Measurements from ENCODE around the gene SCARB1. TPM values are rescaled to one million over a fixed set of nuclear protein-coding genes. Genes with fewer than 3 reads are reported as not detected.

The SCARB1 gene
- total and polyA plus RNA-seq, 2 experiments from 2014 or later = 31.0 to 62.5 TPM

DNA sequence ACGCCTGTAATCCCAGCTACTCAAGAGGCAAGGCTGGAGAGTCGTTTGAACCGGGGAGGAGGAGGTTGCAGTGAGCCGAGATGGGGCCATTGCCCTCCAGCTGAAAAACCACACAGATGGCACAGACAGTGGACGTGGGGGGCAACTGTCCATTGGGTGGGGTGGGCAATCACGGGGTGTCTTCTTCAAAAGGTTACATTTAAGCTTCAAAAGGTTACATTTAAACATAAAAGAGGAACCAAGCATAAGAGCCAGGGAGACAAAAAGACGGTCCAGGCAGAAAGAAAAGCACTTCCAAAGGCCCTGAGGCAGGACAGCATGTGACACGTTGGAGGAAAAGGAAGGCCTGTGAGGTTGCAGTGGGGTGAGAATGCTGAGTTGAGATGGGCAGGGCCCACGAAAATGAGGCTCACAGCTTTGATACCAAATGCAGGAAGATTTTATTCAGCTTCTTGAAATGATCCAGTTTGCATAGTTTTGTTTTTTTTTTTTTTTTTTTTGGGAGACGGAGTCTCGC is 10.7 kb downstream of the SCARB1 start:
- Histone ChIP-seq H2AFZ (no peak overlapping the region), H3K27me3 (ENCODE audit: insufficient read depth) (no peaks in the 10 kb centered on the region), H3F3A (replicated peaks; ENCODE audit: low read depth) (no peaks in the 10 kb centered on the region), H3K27ac (ENCODE audit: low read depth) (no peak overlapping the region), H3K4me1 (ENCODE audit: insufficient read depth) (0 out of 2 replicates have a peak, but pooled peaks cover 8% of the 10 kb centered on the region), H3K4me2 (no peak overlapping the region), H3K36me3 (ENCODE audit: insufficient read depth) (no peaks in the 10 kb centered on the region), H3K9me2 (ENCODE audit: insufficient read depth) (no peaks in the 10 kb centered on the region), H3K4me3 (no peak overlapping the region), H3K79me2 (replicated peaks; ENCODE audit: insufficient read depth) (peaks cover 68% of the 10 kb centered on the region), H4K20me1 (replicated peaks; ENCODE audit: insufficient read depth) (peaks cover 19% of the 10 kb centered on the region)
- no peak for ATAC-seq
- Mint-ChIP-seq H3K36me3 (ENCODE audit: low read depth) (peaks cover 7% of the 10 kb centered on the region; the same call in 2 of the 3 replicates), H3K4me1 (peaks cover 22% of the 10 kb centered on the region), H3K27me3 (ENCODE audit: insufficient read depth, low read depth, poor library complexity) (peaks cover 14% of the 10 kb centered on the region), H3K4me3 (no peak overlapping the region), H3K27ac (no peak overlapping the region), H3K9me3 (no peaks in the 10 kb centered on the region)
- DNase-seq (ENCODE audit: low spot score) = no peak
- TF ChIP-seq ZNF114 (CRISPR knock-in tag; IDR thresholded peaks at IDR 0.05) = no peak
- TF ChIP-seq, protein P1, sequence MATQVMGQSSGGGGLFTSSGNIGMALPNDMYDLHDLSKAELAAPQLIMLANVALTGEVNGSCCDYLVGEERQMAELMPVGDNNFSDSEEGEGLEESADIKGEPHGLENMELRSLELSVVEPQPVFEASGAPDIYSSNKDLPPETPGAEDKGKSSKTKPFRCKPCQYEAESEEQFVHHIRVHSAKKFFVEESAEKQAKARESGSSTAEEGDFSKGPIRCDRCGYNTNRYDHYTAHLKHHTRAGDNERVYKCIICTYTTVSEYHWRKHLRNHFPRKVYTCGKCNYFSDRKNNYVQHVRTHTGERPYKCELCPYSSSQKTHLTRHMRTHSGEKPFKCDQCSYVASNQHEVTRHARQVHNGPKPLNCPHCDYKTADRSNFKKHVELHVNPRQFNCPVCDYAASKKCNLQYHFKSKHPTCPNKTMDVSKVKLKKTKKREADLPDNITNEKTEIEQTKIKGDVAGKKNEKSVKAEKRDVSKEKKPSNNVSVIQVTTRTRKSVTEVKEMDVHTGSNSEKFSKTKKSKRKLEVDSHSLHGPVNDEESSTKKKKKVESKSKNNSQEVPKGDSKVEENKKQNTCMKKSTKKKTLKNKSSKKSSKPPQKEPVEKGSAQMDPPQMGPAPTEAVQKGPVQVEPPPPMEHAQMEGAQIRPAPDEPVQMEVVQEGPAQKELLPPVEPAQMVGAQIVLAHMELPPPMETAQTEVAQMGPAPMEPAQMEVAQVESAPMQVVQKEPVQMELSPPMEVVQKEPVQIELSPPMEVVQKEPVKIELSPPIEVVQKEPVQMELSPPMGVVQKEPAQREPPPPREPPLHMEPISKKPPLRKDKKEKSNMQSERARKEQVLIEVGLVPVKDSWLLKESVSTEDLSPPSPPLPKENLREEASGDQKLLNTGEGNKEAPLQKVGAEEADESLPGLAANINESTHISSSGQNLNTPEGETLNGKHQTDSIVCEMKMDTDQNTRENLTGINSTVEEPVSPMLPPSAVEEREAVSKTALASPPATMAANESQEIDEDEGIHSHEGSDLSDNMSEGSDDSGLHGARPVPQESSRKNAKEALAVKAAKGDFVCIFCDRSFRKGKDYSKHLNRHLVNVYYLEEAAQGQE (IDR thresholded peaks at IDR 0.05; ENCODE audit: unreplicated experiment) = no peak
- TF ChIP-seq ZNF331 (CRISPR knock-in tag; IDR thresholded peaks at IDR 0.05; ENCODE audit: low read depth) = no peak
- no peak for TF ChIP-seq EZH2phosphoT487 (IDR thresholded peaks at IDR 0.05; ENCODE audit: unreplicated experiment)
- no peak for TF ChIP-seq CREB1 (CRISPR knock-in tag; IDR thresholded peaks at IDR 0.05; ENCODE audit: low read depth)
- TF ChIP-seq, protein P2, sequence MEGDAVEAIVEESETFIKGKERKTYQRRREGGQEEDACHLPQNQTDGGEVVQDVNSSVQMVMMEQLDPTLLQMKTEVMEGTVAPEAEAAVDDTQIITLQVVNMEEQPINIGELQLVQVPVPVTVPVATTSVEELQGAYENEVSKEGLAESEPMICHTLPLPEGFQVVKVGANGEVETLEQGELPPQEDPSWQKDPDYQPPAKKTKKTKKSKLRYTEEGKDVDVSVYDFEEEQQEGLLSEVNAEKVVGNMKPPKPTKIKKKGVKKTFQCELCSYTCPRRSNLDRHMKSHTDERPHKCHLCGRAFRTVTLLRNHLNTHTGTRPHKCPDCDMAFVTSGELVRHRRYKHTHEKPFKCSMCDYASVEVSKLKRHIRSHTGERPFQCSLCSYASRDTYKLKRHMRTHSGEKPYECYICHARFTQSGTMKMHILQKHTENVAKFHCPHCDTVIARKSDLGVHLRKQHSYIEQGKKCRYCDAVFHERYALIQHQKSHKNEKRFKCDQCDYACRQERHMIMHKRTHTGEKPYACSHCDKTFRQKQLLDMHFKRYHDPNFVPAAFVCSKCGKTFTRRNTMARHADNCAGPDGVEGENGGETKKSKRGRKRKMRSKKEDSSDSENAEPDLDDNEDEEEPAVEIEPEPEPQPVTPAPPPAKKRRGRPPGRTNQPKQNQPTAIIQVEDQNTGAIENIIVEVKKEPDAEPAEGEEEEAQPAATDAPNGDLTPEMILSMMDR (conservative IDR thresholded peaks at IDR 0.05; ENCODE audit: low read depth in 2 of 2) = no peak
- TF ChIP-seq, protein P3, sequence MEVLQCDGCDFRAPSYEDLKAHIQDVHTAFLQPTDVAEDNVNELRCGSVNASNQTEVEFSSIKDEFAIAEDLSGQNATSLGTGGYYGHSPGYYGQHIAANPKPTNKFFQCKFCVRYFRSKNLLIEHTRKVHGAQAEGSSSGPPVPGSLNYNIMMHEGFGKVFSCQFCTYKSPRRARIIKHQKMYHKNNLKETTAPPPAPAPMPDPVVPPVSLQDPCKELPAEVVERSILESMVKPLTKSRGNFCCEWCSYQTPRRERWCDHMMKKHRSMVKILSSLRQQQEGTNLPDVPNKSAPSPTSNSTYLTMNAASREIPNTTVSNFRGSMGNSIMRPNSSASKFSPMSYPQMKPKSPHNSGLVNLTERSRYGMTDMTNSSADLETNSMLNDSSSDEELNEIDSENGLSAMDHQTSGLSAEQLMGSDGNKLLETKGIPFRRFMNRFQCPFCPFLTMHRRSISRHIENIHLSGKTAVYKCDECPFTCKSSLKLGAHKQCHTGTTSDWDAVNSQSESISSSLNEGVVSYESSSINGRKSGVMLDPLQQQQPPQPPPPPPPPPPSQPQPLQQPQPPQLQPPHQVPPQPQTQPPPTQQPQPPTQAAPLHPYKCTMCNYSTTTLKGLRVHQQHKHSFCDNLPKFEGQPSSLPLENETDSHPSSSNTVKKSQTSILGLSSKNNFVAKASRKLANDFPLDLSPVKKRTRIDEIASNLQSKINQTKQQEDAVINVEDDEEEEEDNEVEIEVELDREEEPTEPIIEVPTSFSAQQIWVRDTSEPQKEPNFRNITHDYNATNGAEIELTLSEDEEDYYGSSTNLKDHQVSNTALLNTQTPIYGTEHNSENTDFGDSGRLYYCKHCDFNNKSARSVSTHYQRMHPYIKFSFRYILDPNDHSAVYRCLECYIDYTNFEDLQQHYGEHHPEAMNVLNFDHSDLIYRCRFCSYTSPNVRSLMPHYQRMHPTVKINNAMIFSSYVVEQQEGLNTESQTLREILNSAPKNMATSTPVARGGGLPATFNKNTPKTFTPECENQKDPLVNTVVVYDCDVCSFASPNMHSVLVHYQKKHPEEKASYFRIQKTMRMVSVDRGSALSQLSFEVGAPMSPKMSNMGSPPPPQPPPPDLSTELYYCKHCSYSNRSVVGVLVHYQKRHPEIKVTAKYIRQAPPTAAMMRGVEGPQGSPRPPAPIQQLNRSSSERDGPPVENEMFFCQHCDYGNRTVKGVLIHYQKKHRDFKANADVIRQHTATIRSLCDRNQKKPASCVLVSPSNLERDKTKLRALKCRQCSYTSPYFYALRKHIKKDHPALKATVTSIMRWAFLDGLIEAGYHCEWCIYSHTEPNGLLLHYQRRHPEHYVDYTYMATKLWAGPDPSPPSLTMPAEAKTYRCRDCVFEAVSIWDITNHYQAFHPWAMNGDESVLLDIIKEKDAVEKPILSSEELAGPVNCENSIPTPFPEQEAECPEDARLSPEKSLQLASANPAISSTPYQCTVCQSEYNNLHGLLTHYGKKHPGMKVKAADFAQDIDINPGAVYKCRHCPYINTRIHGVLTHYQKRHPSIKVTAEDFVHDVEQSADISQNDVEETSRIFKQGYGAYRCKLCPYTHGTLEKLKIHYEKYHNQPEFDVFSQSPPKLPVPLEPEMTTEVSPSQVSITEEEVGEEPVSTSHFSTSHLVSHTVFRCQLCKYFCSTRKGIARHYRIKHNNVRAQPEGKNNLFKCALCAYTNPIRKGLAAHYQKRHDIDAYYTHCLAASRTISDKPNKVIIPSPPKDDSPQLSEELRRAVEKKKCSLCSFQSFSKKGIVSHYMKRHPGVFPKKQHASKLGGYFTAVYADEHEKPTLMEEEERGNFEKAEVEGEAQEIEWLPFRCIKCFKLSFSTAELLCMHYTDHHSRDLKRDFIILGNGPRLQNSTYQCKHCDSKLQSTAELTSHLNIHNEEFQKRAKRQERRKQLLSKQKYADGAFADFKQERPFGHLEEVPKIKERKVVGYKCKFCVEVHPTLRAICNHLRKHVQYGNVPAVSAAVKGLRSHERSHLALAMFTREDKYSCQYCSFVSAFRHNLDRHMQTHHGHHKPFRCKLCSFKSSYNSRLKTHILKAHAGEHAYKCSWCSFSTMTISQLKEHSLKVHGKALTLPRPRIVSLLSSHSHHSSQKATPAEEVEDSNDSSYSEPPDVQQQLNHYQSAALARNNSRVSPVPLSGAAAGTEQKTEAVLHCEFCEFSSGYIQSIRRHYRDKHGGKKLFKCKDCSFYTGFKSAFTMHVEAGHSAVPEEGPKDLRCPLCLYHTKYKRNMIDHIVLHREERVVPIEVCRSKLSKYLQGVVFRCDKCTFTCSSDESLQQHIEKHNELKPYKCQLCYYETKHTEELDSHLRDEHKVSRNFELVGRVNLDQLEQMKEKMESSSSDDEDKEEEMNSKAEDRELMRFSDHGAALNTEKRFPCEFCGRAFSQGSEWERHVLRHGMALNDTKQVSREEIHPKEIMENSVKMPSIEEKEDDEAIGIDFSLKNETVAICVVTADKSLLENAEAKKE (CRISPR knock-in tag; IDR thresholded peaks at IDR 0.05) = no peak
- TF ChIP-seq, protein P4, sequence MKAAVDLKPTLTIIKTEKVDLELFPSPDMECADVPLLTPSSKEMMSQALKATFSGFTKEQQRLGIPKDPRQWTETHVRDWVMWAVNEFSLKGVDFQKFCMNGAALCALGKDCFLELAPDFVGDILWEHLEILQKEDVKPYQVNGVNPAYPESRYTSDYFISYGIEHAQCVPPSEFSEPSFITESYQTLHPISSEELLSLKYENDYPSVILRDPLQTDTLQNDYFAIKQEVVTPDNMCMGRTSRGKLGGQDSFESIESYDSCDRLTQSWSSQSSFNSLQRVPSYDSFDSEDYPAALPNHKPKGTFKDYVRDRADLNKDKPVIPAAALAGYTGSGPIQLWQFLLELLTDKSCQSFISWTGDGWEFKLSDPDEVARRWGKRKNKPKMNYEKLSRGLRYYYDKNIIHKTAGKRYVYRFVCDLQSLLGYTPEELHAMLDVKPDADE (IDR thresholded peaks at IDR 0.05) = no peak
- TF ChIP-seq EZH2 (IDR thresholded peaks at IDR 0.05; ENCODE audit: low read depth, unreplicated experiment) = no peak
- no peak for TF ChIP-seq JUNB (IDR thresholded peaks at IDR 0.05; ENCODE audit: unreplicated experiment)
- no peak for TF ChIP-seq STAT1 (IDR thresholded peaks at IDR 0.05; ENCODE audit: unreplicated experiment)
- TF ChIP-seq POLR2AphosphoS5 (IDR thresholded peaks at IDR 0.05; ENCODE audit: low read depth) = no peak
- TF ChIP-seq NANOG (IDR thresholded peaks at IDR 0.05; ENCODE audit: borderline replicate concordance) = no peak

All from GM23338 (cell line).